ENCODE measurements around the gene CHCHD3. TPM values are rescaled to one million over a fixed set of nuclear protein-coding genes. Genes with fewer than 3 reads are reported as not detected.

CHCHD3 gene
- total and polyA plus RNA-seq, 12 donors: 12.3 to 113 (median 54.2) TPM

- Histone ChIP-seq H3K9me3 (replicated peaks in 1 of 3) (no peaks in the 10 kb centered on the region), H3K36me3 (replicated peaks in 1 of 2) (no peaks in the 10 kb centered on the region), H3K4me3 (no peak overlapping the region), H3K4me1 (replicated peaks in 1 of 2) (no peaks in the 10 kb centered on the region), H3K27ac (no peak overlapping the region), H3K27me3 (no peaks in the 10 kb centered on the region)
- DNase-seq: no peak
- TF ChIP-seq CTCF (IDR thresholded peaks at IDR 0.05) (no peak), POLR2A (IDR thresholded peaks at IDR 0.05) (no peak)
- intact Hi-C loops (cut with DNase I): no loop called here
- WGBS, 4 donors: 65 to 84% (median 74%) methylated on average over 5 of the region's 5 CpGs
Observed at GRCh38 chr7:132756484-132756990, 325.4 kb downstream of the CHCHD3 start.

GRCh38 chr7:132755538-132756483 lies 326.1 kb downstream of the CHCHD3 start:
- Histone ChIP-seq H3K27me3 (no peaks in the 10 kb centered on the region), H3K27ac (no peak overlapping the region), H3K9me3 (replicated peaks in 1 of 3) (no peaks in the 10 kb centered on the region), H3K4me1 (replicated peaks in 1 of 2) (no peaks in the 10 kb centered on the region), H3K36me3 (replicated peaks in 1 of 2) (no peaks in the 10 kb centered on the region), H3K4me3 (no peak overlapping the region)
- TF ChIP-seq POLR2A (IDR thresholded peaks at IDR 0.05) (no peak), CTCF (IDR thresholded peaks at IDR 0.05) (peak in 5 of 6 experiments; percentile 9 to 32 (median 30))
- intact Hi-C loops (cut with DNase I): no loop called here
- 66 to 80% (median 79%) methylated on average over 5 of the region's 5 CpGs for WGBS, 4 donors
- peak in 4 of 7 donors; percentile 16 to 41 (median 29) for DNase-seq

GRCh38 chr7:132752431-132752830 lies 329.5 kb downstream of the CHCHD3 start:
- 80 to 94% (median 90%) methylated on average over 2 of the region's 2 CpGs for WGBS, 4 donors
- no peak for DNase-seq
- Histone ChIP-seq H3K36me3 (replicated peaks in 1 of 2) (no peaks in the 10 kb centered on the region), H3K27me3 (no peaks in the 10 kb centered on the region), H3K27ac (no peak overlapping the region), H3K4me3 (no peak overlapping the region), H3K4me1 (replicated peaks in 1 of 2) (no peaks in the 10 kb centered on the region), H3K9me3 (replicated peaks in 1 of 3) (no peaks in the 10 kb centered on the region)
- intact Hi-C loops (cut with DNase I): no loop called here
- TF ChIP-seq CTCF (IDR thresholded peaks at IDR 0.05) (no peak), POLR2A (IDR thresholded peaks at IDR 0.05) (no peak)

- H3K9me3 ChIP-seq (replicated peaks in 1 of 3): no peaks in the 10 kb centered on the region
- H3K4me1 ChIP-seq (replicated peaks in 1 of 2): no peaks in the 10 kb centered on the region
- intact Hi-C loops (cut with DNase I): no loop called here
- no peak for DNase-seq
- WGBS, 4 donors: 61 to 70% (median 65%) methylated on average over 8 of the region's 8 CpGs
- no peaks in the 10 kb centered on the region for H3K27me3 ChIP-seq
- no peaks in the 10 kb centered on the region for H3K36me3 ChIP-seq (replicated peaks in 1 of 2)
- no peak overlapping the region for H3K4me3 ChIP-seq
- no peak for TF ChIP-seq CTCF (IDR thresholded peaks at IDR 0.05)
- TF ChIP-seq POLR2A (IDR thresholded peaks at IDR 0.05): no peak
- no peak overlapping the region for H3K27ac ChIP-seq
Observed at GRCh38 chr7:132751244-132751647, 330.6 kb downstream of the CHCHD3 start.
